Measurements from ENCODE around the gene SUCO.
"Not testable (repeated sequence)": the region's sequence is repeated elsewhere in the genome, so short reads cannot be mapped to it uniquely, and the experiment has no call there.

The SUCO gene, protein sequence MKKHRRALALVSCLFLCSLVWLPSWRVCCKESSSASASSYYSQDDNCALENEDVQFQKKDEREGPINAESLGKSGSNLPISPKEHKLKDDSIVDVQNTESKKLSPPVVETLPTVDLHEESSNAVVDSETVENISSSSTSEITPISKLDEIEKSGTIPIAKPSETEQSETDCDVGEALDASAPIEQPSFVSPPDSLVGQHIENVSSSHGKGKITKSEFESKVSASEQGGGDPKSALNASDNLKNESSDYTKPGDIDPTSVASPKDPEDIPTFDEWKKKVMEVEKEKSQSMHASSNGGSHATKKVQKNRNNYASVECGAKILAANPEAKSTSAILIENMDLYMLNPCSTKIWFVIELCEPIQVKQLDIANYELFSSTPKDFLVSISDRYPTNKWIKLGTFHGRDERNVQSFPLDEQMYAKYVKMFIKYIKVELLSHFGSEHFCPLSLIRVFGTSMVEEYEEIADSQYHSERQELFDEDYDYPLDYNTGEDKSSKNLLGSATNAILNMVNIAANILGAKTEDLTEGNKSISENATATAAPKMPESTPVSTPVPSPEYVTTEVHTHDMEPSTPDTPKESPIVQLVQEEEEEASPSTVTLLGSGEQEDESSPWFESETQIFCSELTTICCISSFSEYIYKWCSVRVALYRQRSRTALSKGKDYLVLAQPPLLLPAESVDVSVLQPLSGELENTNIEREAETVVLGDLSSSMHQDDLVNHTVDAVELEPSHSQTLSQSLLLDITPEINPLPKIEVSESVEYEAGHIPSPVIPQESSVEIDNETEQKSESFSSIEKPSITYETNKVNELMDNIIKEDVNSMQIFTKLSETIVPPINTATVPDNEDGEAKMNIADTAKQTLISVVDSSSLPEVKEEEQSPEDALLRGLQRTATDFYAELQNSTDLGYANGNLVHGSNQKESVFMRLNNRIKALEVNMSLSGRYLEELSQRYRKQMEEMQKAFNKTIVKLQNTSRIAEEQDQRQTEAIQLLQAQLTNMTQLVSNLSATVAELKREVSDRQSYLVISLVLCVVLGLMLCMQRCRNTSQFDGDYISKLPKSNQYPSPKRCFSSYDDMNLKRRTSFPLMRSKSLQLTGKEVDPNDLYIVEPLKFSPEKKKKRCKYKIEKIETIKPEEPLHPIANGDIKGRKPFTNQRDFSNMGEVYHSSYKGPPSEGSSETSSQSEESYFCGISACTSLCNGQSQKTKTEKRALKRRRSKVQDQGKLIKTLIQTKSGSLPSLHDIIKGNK (N-terminal part only)

DNA sequence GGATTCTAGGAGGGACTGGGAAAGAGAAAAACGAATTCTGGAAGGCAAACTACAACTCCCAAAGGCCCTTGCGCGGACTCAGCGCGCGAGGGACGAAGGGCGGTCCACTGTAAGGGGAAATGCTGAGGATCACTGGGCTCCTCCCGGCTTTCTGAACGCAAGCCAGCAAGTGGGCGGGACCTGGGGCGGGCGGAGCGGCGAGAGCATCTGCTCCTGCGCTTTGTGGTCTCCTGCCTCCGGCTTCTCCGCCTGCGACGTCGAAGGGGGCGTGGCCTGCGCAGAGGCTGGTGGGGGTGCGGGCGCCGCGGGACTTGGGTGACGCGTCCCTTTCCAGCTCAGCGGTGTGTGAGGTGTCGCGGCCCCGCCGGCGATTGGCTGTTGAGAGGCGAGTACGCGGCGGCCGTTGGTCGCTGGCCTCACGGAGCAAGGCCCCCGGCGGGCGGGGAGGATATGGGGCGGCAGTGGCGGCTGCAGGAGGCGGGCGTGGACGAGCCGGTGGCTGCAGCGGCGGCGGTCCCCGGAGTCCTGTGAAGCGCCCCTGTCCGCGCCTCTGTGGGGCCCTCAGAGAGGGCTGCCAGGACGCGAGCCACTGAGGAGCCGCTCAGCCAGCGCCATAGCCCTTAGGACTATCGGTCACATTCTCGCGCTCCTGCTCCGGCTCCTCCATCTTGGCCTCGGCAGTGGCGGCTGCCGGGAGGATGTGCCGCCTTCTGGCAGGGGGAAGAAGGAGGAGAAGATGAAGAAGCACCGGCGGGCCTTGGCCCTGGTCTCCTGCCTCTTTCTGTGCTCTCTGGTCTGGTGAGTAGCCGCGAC, at the start of gene SUCO:
Gene SUCO, plus strand, starts transcription at position 451 of the 813 bp plus-strand sequence. Its CDS starts 286 bp downstream, at position 737.
- DNase-seq (ENCODE audit: low read depth): peak; percentile 98

- no peak for DNase-seq (ENCODE audit: low read depth)
Observed at GRCh38 chr1:172483448-172483847, 49.5 kb upstream of the SUCO start.

GRCh38 chr1:172484252-172484651, 48.7 kb upstream of the SUCO start:
- DNase-seq (ENCODE audit: low read depth): no peak

- no peak for DNase-seq (ENCODE audit: low read depth)
Observed at GRCh38 chr1:172485626-172486025, 47.3 kb upstream of the SUCO start.

DNA sequence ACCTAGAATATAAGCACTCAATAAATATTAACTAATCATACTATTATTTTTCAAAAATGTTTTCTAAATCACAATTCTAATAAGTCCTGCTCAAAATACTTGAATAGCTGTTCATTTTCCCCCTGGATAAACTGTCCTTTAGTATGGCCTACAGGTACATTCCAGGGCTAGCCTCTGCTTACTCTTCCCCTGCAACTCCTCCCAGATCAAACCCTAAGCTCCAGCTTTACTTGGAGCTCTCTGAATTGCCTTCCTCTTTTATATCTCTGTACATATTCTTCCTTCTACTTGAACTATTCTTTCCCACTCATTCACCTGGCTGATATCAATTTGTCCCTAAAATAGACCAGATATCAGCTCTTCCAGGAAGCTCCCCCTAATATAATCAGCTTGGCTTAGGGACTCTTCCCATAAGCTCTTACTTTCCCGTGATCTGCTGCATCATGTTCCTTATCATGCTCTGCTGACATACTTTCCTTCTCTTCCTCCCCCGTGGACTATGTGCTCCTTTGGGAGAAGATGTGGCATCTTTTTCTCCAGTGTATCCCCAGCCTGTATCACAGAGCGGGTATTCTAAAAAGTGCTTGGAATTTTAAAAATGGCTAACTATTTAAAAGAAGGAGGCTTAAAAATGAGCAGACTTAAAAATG, 46.0 kb upstream of the SUCO start:
- peak; percentile 53 for DNase-seq (ENCODE audit: low read depth)

DNA sequence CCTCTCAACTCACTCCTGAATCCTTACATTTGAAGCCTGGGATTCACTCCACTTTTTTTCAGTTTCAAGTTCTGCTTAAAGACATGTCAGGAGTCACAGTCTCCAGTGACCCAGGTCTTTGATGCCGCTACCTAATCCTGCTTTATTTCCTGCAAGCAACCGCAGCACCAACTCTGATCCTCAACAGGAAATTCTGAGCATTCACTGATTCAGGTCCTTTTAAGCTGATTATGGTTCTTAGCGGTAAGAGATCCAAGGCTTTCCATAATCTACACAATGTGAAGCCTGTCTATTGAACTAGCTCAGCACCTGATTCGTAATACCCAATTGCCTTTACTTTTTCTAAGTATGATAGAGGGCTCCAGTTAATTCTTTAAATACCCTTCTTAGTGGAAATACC, 45.4 kb upstream of the SUCO start:
- DNase-seq (ENCODE audit: low read depth): no peak

DNA sequence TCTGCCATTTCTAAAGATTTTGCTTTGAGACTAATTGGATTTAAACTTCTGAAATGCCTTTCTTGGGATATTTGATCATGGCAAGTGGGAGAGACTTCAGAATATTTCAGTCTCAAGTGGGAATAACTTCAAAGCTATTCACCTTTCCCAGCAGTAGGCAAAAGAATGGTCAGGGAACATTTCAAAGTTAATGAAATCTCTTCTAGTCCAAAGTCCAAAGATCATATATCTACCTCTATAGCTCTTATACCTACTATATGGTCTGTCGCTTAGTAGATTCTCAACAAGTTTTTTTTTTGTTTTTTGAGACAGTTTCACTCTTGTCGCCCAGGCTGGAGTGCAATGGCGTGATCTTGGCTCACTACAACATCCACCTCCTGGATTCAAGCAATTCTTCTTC, 44.6 kb upstream of the SUCO start:
- no peak for DNase-seq (ENCODE audit: low read depth)

- peak; percentile 35 for DNase-seq (ENCODE audit: low read depth)
Observed at GRCh38 chr1:172489847-172490246, 43.1 kb upstream of the SUCO start.

GRCh38 chr1:172492421-172492820, 40.5 kb upstream of the SUCO start:
- DNase-seq (ENCODE audit: low read depth): no peak

- DNase-seq (ENCODE audit: low read depth): no peak
Observed at GRCh38 chr1:172494166-172494565, 38.8 kb upstream of the SUCO start.

DNA sequence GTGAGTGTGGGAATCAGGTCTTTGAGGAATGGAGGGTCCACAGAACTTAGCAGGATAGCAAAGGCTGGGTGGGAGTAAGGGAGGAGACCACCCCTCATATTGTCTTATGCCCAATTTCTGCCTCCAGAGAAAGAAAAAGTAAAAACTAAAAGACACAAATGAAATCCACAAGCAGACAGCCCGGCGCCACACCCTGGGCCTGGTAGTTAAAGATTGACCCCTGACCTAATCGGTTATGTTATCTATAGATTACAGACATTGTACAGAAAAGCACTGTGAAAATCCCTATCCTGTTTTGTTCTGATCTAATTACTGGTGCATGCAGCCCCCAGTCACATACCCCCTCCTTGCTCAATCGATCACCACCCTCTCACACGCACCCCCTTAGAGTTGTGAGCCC, 36.8 kb upstream of the SUCO start:
- not testable (repeated sequence) for DNase-seq (ENCODE audit: low read depth)

- peak; percentile 89 for DNase-seq (ENCODE audit: low read depth)
Observed at GRCh38 chr1:172496678-172497077, 36.3 kb upstream of the SUCO start.

DNA sequence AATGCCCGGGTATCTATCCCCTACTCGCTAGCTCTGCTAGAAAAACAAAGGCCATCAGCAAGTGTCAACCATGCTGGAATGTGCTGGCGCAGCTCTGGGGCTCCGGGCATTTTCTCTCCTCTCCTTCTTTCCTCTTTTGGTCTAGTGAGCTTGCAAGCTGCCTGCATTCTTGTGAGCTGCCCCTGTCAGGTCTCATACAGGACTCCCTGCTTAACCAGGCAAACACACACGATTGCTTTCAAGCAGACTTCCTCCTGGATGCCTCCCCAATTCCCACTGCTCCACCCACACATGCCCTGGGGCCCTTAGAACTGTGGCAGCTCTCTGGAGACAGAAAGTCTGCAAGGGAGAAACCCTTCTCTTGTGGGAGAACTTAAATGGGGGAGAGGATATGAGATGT, 35.7 kb upstream of the SUCO start:
- DNase-seq (ENCODE audit: low read depth): peak; percentile 61

GRCh38 chr1:172498857-172499256, 34.1 kb upstream of the SUCO start:
- no peak for DNase-seq (ENCODE audit: low read depth)

DNA sequence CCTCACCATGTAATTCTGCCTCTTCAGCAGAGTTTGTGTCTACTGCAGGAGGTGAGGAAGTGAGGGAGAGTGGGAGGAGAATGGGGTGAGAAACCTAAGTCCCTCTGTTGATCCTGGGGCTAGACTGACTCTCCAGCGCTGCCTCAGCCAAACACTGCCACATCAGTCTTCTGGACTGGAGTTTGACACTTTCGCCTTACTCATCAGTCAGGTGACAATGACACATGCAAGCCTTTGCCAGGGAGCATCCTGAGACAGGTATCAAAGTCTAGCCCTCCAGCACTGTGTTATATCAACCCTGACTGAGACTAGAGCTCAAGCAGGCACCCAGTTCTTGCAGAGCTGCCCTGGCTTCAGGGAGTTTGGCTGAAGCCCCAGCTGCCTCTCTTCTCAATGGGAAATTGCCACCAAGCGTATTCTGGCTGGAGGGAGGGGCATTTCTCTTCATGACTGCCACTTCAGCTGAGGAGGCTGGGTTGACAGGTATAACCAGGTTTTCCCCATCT, 33.3 kb upstream of the SUCO start:
- peak; percentile 26 for DNase-seq (ENCODE audit: low read depth)

DNA sequence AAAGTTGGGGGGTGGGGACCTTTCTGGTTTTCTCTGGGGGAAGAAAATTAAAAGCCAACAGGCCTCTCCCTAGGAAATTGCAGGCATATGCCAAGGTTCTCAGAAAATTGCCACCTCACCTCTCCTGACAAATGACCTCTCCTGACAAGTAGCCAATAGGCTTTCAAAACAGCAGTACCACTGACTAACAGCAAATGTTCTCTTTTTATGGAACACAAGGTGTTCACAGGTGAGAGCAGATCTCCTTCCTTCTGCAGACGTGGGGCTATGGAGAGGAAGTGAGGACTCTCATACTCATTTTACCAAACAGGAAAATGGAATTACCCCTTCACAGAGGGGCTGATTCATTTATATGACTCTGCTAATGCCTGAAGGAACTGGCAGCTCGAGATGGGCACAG, 32.7 kb upstream of the SUCO start:
- no peak for DNase-seq (ENCODE audit: low read depth)

- DNase-seq (ENCODE audit: low read depth): peak; percentile 99
Observed at GRCh38 chr1:172507741-172508140, 25.2 kb upstream of the SUCO start.

DNA sequence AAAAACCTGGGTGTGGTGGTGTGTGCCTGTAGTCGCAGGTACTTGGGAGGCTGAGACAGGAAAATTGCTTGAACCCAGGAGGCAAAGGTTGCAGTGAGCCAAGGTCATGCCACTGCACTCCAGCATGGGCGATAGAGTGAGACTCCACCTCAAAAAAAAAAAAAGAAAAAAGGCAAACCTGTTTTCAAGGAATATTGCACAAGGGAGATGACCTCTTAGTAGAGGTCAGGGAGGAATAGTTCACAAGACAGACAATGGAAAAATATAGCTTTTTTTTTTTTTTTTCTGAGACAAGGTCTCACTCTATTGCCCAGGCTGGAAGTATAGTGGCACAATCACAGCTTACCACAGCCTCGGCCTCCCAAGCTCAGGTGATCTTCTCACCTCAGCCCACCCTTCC, 22.5 kb upstream of the SUCO start:
- no peak for DNase-seq (ENCODE audit: low read depth)

GRCh38 chr1:172512591-172512990, 20.4 kb upstream of the SUCO start:
- no peak for DNase-seq (ENCODE audit: low read depth)

GRCh38 chr1:172513479-172513878, 19.5 kb upstream of the SUCO start:
- DNase-seq (ENCODE audit: low read depth): peak; percentile 39

- DNase-seq (ENCODE audit: low read depth): no peak
Observed at GRCh38 chr1:172514108-172514507, 18.8 kb upstream of the SUCO start.

All from amniotic epithelial cell (primary cell).